Astrocyte of the cerebellum (primary cell): Measurements from ENCODE around the gene CXorf65.

Experiments used
- DNase-seq: peaks from one replicate; pipeline ENCODE4 v3.0.0-alpha.2; 2011; ENCODE audit warnings: low read depth
- H3K4me3 ChIP-seq: 2 replicates; pipeline ENCODE4 v1.5.1; 2011; ENCODE audit warnings: mild to moderate bottlenecking, low read depth, low read length, moderate library complexity
- CTCF ChIP-seq: IDR thresholded peaks from 2 replicates; pipeline ENCODE4 v1.5.1; 2012; ENCODE audit warnings: low read length, low read depth, moderate library complexity, mild to moderate bottlenecking; ENCODE audit errors: missing control alignments
- in situ Hi-C: cut with HindIII; loops from 2 replicates; pipeline ENCODE4 v1.10.0; 2017; ENCODE audit warnings: low sequenced_read_pairs

Gene CXorf65

GRCh38 chrX:71099736-71100135 is 6.8 kb downstream of the CXorf65 start:
- in situ Hi-C loops: no loop called here
- DNase-seq: no peak
- no peak overlapping the region for H3K4me3 ChIP-seq
- no peak for TF ChIP-seq CTCF

- in situ Hi-C loops: no loop called here
- no peak overlapping the region for H3K4me3 ChIP-seq
- TF ChIP-seq CTCF: no peak
- DNase-seq: no peak
Measured at GRCh38 chrX:71098951-71099506, 7.5 kb downstream of the CXorf65 start.

GRCh38 chrX:71098302-71098701 is 8.2 kb downstream of the CXorf65 start:
- H3K4me3 ChIP-seq: no peak overlapping the region
- in situ Hi-C loops: no loop called here
- TF ChIP-seq CTCF: peak; percentile 34
- DNase-seq: no peak

- DNase-seq: no peak
- in situ Hi-C loops: no loop called here
- no peak for TF ChIP-seq CTCF
- H3K4me3 ChIP-seq: peak overlapping the region; percentile 56
Measured at GRCh38 chrX:71096760-71097032, 9.8 kb downstream of the CXorf65 start.

- in situ Hi-C loops: no loop called here
- TF ChIP-seq CTCF: no peak
- peak overlapping the region; percentile 56 for H3K4me3 ChIP-seq
- peak; percentile 2 for DNase-seq
Measured at GRCh38 chrX:71095981-71096759, 10.4 kb downstream of the CXorf65 start.

GRCh38 chrX:71095555-71095980 is 11.0 kb downstream of the CXorf65 start, which contains the start of gene FOXO4:
Gene FOXO4, plus strand, starts transcription at chrX:71095851. Its CDS starts 678 bp downstream, at chrX:71096529.
- in situ Hi-C loops: no loop called here
- no peak for TF ChIP-seq CTCF

More at GRCh38 chrX:71095555-71095980, 11.0 kb downstream of the CXorf65 start, which contains the start of gene FOXO4:
- H3K4me3 ChIP-seq: peak within 1 kb of the TSS; percentile 56
- peak; percentile 72 for DNase-seq
